Panc1 (cell line): ENCODE measurements around the gene APOL6.

Experiments used
- POLR2AphosphoS5 ChIP-seq: IDR thresholded peaks from 2 replicates; pipeline ENCODE4 v1.6.1; 2012; ENCODE audit warnings: mild to moderate bottlenecking, low read depth, low read length, moderate library complexity
- SIN3A ChIP-seq: IDR thresholded peaks from 2 replicates; pipeline ENCODE4 v1.6.1; 2012; ENCODE audit warnings: low read depth, mild to moderate bottlenecking, low read length, moderate library complexity, borderline replicate concordance; ENCODE audit not compliant: insufficient read depth
- TF ChIP-seq, protein P1 (sequence below): fragments of 450-650 bp; IDR thresholded peaks from 2 replicates; pipeline ENCODE4 v1.5.1; 2017; ENCODE audit warnings: mild to moderate bottlenecking

GRCh38 chr22:35619336-35620094, 28.7 kb upstream of the APOL6 start:
- TF ChIP-seq POLR2AphosphoS5 (no peak), SIN3A (no peak)
- TF ChIP-seq, protein P1, sequence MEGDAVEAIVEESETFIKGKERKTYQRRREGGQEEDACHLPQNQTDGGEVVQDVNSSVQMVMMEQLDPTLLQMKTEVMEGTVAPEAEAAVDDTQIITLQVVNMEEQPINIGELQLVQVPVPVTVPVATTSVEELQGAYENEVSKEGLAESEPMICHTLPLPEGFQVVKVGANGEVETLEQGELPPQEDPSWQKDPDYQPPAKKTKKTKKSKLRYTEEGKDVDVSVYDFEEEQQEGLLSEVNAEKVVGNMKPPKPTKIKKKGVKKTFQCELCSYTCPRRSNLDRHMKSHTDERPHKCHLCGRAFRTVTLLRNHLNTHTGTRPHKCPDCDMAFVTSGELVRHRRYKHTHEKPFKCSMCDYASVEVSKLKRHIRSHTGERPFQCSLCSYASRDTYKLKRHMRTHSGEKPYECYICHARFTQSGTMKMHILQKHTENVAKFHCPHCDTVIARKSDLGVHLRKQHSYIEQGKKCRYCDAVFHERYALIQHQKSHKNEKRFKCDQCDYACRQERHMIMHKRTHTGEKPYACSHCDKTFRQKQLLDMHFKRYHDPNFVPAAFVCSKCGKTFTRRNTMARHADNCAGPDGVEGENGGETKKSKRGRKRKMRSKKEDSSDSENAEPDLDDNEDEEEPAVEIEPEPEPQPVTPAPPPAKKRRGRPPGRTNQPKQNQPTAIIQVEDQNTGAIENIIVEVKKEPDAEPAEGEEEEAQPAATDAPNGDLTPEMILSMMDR, result no peak
